Vagina (tissue), 2 donors: Measurements from ENCODE around the gene LACRT. TPM values are rescaled to one million over a fixed set of nuclear protein-coding genes. Genes with fewer than 3 reads are reported as not detected.
"Not testable (repeated sequence)": the region's sequence is repeated elsewhere in the genome, so short reads cannot be mapped to it uniquely, and the experiment has no call there.

ENCODE experiments used
- DNase-seq, 2 donors: peaks; one replicate each; pipeline ENCODE4 v3.0.0-alpha.2; 2017; ENCODE audit errors: extremely low spot score in 2 of 2
- H3K27ac ChIP-seq: fragments of 200-600 bp; sonication (generic); one replicate; pipeline ENCODE4 v1.5.1; 2019
- H3K27me3 ChIP-seq: fragments of 200-600 bp; sonication (generic); one replicate; pipeline ENCODE4 v1.5.1; 2019
- H3K36me3 ChIP-seq, 2 donors: fragments of 200-600 bp; sonication (generic); one replicate each; pipeline ENCODE4 v1.5.1; 2017 to 2019
- H3K4me1 ChIP-seq: fragments of 200-600 bp; sonication (generic); one replicate; pipeline ENCODE4 v1.5.1; 2019
- H3K4me3 ChIP-seq, 2 donors: fragments of 200-600 bp; sonication (generic); 1 replicate in 1 of 2; 2 replicates in 1 of 2; pipeline ENCODE4 v1.5.1; 2016 to 2019
- H3K9me3 ChIP-seq: fragments of 200-600 bp; sonication (generic); one replicate; pipeline ENCODE4 v1.5.1; 2019
- CTCF ChIP-seq, 3 experiments: fragments of 450-650 bp in 2 of 3; fragments of 200-600 bp in 1 of 3; sonication (generic) in 1 of 3; IDR thresholded peaks; one replicate each; pipeline ENCODE4 v1.5.1; 2017 to 2019; ENCODE audit warnings: antibody characterized with exemption in 3 of 3, mild to moderate bottlenecking in 2 of 3, moderate library complexity in 2 of 3
- POLR2A ChIP-seq, 2 donors: fragments of 450-650 bp; IDR thresholded peaks; one replicate each; pipeline ENCODE4 v1.6.1; 2017; ENCODE audit warnings: antibody characterized with exemption in 2 of 2, mild to moderate bottlenecking in 2 of 2, moderate library complexity in 2 of 2
- POLR2AphosphoS5 ChIP-seq, 2 donors: sonication (generic); formaldehyde crosslinking; IDR thresholded peaks; one replicate each; pipeline ENCODE4 v1.9.0; 2017; ENCODE audit warnings: antibody characterized with exemption in 2 of 2, mild to moderate bottlenecking in 2 of 2, low read depth in 1 of 2; ENCODE audit not compliant: insufficient read depth in 1 of 2
- intact Hi-C: fragments of 100-400 bp; cut with DNase I; formaldehyde crosslinking; loops from one replicate; pipeline ENCODE4 v1.15.1; 2023
- total RNA-seq: library from RNA; depleted of rRNA; stranded (reverse); fragments of >200 nt; gene quantifications from one replicate; pipeline ENCODE4 v1.2.3, GENCODE V29; 2016

The LACRT gene
- total RNA-seq, 1 donor from 2014 or later: not detected

GRCh38 chr12:54666008-54666407, 31.3 kb upstream of the LACRT start:
- Histone ChIP-seq H3K4me3 (no peak overlapping the region), H3K27me3 (no peaks in the 10 kb centered on the region), H3K9me3 (no peaks in the 10 kb centered on the region), H3K4me1 (no peaks in the 10 kb centered on the region), H3K27ac (no peak overlapping the region), H3K36me3 (no peaks in the 10 kb centered on the region)
- intact Hi-C loops: no loop called here
- TF ChIP-seq CTCF (IDR thresholded peaks at IDR 0.05) (no peak), POLR2AphosphoS5 (IDR thresholded peaks at IDR 0.05; ENCODE audit: insufficient read depth in 1 of 2, low read depth in 1 of 2) (no peak), POLR2A (IDR thresholded peaks at IDR 0.05) (no peak)
- DNase-seq: no peak

- H3K4me1 ChIP-seq, intact Hi-C loops, DNase-seq, H3K27me3 ChIP-seq, H3K4me3 ChIP-seq, H3K27ac ChIP-seq, H3K36me3 ChIP-seq, H3K9me3 ChIP-seq: not testable (repeated sequence)
These were observed 30.4 kb upstream of the LACRT start for GRCh38 chr12:54665022-54665635.

- Histone ChIP-seq H3K36me3 (no peaks in the 10 kb centered on the region), H3K4me3 (no peak overlapping the region), H3K27ac (no peak overlapping the region), H3K9me3 (no peaks in the 10 kb centered on the region), H3K27me3 (no peaks in the 10 kb centered on the region), H3K4me1 (no peaks in the 10 kb centered on the region)
- TF ChIP-seq POLR2AphosphoS5 (IDR thresholded peaks at IDR 0.05; ENCODE audit: insufficient read depth in 1 of 2, low read depth in 1 of 2): no peak
- TF ChIP-seq CTCF (IDR thresholded peaks at IDR 0.05): no peak
- TF ChIP-seq POLR2A (IDR thresholded peaks at IDR 0.05): no peak
- intact Hi-C loops: no loop called here
- DNase-seq: no peak
These were observed 28.9 kb upstream of the LACRT start for GRCh38 chr12:54663603-54664002.

GRCh38 chr12:54662026-54662425, 27.3 kb upstream of the LACRT start:
- Histone ChIP-seq H3K4me1 (no peaks in the 10 kb centered on the region), H3K27ac (no peak overlapping the region), H3K9me3 (no peaks in the 10 kb centered on the region), H3K27me3 (no peaks in the 10 kb centered on the region), H3K4me3 (no peak overlapping the region), H3K36me3 (no peaks in the 10 kb centered on the region)
- TF ChIP-seq POLR2AphosphoS5 (IDR thresholded peaks at IDR 0.05; ENCODE audit: insufficient read depth in 1 of 2, low read depth in 1 of 2) (no peak), POLR2A (IDR thresholded peaks at IDR 0.05) (no peak), CTCF (IDR thresholded peaks at IDR 0.05) (no peak)
- DNase-seq: no peak
- intact Hi-C loops: no loop called here

- no peak overlapping the region for H3K27ac ChIP-seq
- intact Hi-C loops: no loop called here
- no peak for DNase-seq
These were observed 26.4 kb upstream of the LACRT start for GRCh38 chr12:54661048-54661447.

More at GRCh38 chr12:54661048-54661447, 26.4 kb upstream of the LACRT start:
- TF ChIP-seq POLR2A (IDR thresholded peaks at IDR 0.05) (no peak), POLR2AphosphoS5 (IDR thresholded peaks at IDR 0.05; ENCODE audit: insufficient read depth in 1 of 2, low read depth in 1 of 2) (no peak), CTCF (IDR thresholded peaks at IDR 0.05) (no peak)
- no peaks in the 10 kb centered on the region for H3K9me3 ChIP-seq
- no peaks in the 10 kb centered on the region for H3K36me3 ChIP-seq
- no peak overlapping the region for H3K4me3 ChIP-seq
- no peaks in the 10 kb centered on the region for H3K27me3 ChIP-seq
- H3K4me1 ChIP-seq: no peaks in the 10 kb centered on the region
